ENCODE results near the gene NPAS3. TPM values are rescaled to one million over a fixed set of nuclear protein-coding genes. Genes with fewer than 3 reads are reported as not detected.

The NPAS3 gene
- total RNA-seq, 2 experiments from 2014 or later = not detected

DNA sequence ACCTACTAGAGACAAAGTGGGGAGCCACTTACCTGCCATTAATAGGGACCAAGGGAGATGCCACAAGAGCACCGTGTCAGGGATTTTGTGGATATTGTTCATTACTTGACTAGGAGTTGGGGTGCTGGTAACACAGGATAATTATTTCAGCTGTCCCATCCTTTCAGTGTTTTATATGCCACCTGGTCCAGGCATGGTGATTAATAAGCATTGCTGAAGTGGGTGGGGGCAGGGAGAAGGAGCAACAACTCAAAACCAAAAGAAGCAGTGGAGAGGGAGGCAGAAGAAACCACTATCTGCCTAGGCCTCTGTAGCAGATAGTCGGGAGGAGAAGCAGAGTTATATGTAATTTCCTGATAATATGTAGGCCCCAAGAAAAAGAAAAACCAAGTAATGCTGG lies 184.6 kb downstream of the NPAS3 start:
- ATAC-seq (no peak), DNase-seq (no peak)
- Mint-ChIP-seq H3K27me3 (no peaks in the 10 kb centered on the region), H3K4me3 (no peak overlapping the region), H3K36me3 (ENCODE audit: low read depth) (no peaks in the 10 kb centered on the region), H3K4me1 (ENCODE audit: low read depth) (no peaks in the 10 kb centered on the region), H3K27ac (no peak overlapping the region), H3K9me3 (no peaks in the 10 kb centered on the region)
- POLR2A ChIA-PET = no interaction called here
- TF ChIP-seq, protein P1, sequence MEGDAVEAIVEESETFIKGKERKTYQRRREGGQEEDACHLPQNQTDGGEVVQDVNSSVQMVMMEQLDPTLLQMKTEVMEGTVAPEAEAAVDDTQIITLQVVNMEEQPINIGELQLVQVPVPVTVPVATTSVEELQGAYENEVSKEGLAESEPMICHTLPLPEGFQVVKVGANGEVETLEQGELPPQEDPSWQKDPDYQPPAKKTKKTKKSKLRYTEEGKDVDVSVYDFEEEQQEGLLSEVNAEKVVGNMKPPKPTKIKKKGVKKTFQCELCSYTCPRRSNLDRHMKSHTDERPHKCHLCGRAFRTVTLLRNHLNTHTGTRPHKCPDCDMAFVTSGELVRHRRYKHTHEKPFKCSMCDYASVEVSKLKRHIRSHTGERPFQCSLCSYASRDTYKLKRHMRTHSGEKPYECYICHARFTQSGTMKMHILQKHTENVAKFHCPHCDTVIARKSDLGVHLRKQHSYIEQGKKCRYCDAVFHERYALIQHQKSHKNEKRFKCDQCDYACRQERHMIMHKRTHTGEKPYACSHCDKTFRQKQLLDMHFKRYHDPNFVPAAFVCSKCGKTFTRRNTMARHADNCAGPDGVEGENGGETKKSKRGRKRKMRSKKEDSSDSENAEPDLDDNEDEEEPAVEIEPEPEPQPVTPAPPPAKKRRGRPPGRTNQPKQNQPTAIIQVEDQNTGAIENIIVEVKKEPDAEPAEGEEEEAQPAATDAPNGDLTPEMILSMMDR (IDR thresholded peaks at IDR 0.05) = no peak
- intact Hi-C loops (cut with micrococcal nuclease) = no loop called here
- CTCF ChIA-PET = no interaction called here

- Mint-ChIP-seq H3K36me3 (ENCODE audit: low read depth) (no peaks in the 10 kb centered on the region), H3K27me3 (no peaks in the 10 kb centered on the region), H3K4me1 (ENCODE audit: low read depth) (no peaks in the 10 kb centered on the region), H3K4me3 (no peak overlapping the region), H3K27ac (no peak overlapping the region), H3K9me3 (no peaks in the 10 kb centered on the region)
- DNase-seq = no peak
- intact Hi-C loops (cut with micrococcal nuclease) = no loop called here
- CTCF ChIA-PET = no interaction called here
- TF ChIP-seq, protein P1 (IDR thresholded peaks at IDR 0.05) = no peak
- ATAC-seq = no peak
- POLR2A ChIA-PET = no interaction called here
These were observed 187.8 kb downstream of the NPAS3 start for GRCh38 chr14:33126433-33126832.

DNA sequence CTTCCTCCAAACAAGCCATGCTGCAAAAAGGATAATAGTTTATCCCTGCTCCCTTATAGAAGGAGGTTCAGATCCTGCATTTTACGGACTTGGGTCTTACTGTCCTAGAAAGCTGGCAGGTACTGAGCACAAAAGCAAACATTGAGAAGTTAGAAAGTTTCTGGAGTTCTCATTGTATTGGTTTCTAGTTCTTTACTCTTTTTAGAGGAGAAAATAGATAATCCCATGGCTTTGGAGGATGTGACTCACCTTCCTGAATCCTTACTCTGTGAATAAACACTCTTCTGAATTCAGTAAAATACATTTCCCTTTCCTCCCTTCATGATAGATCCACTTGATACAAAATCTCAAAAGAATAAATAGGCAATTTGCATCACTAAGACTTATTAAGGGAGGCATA lies 188.9 kb downstream of the NPAS3 start:
- Mint-ChIP-seq H3K4me3 (no peak overlapping the region), H3K36me3 (ENCODE audit: low read depth) (no peaks in the 10 kb centered on the region), H3K27me3 (no peaks in the 10 kb centered on the region), H3K4me1 (ENCODE audit: low read depth) (no peaks in the 10 kb centered on the region), H3K27ac (no peak overlapping the region), H3K9me3 (peaks cover 1% of the 10 kb centered on the region)
- ChIA-PET POLR2A (no interaction called here), CTCF (no interaction called here)
- ATAC-seq (no peak), DNase-seq (no peak)
- intact Hi-C loops (cut with micrococcal nuclease) = no loop called here
- TF ChIP-seq, protein P1 (IDR thresholded peaks at IDR 0.05) = no peak

- no peaks in the 10 kb centered on the region for H3K36me3 Mint-ChIP-seq (ENCODE audit: low read depth)
These were observed 193.1 kb downstream of the NPAS3 start for GRCh38 chr14:33131801-33132200.

DNA sequence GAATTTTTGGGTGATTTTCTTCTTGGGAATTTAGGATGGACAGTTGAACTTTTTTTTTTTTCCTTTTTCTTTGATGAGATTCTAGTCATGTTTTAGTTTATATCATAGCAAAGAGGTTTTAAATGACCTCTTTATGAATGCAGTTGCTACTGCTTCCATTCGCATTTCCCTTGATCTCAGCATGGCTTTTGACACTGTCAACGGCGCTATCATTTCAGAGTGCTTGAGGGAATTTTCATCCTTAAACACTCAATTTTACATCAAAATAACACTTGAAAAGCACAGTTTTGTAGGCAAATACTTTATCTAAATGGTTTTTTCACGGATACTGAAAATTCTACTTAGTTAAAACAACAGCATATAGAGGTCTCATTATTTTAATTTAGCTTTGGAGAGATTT lies 195.5 kb downstream of the NPAS3 start:
- Mint-ChIP-seq H3K27me3 (no peaks in the 10 kb centered on the region), H3K27ac (no peak overlapping the region), H3K36me3 (ENCODE audit: low read depth) (no peaks in the 10 kb centered on the region), H3K9me3 (peaks cover 1% of the 10 kb centered on the region), H3K4me1 (ENCODE audit: low read depth) (no peaks in the 10 kb centered on the region), H3K4me3 (no peak overlapping the region)
- TF ChIP-seq, protein P1 (IDR thresholded peaks at IDR 0.05) = no peak
- ATAC-seq (no peak), DNase-seq (no peak)
- CTCF ChIA-PET = no interaction called here
- intact Hi-C loops (cut with micrococcal nuclease) = no loop called here
- POLR2A ChIA-PET = no interaction called here

More at GRCh38 chr14:33131801-33132200, 193.1 kb downstream of the NPAS3 start:
- no peak overlapping the region for H3K4me3 Mint-ChIP-seq
- peaks cover 1% of the 10 kb centered on the region for H3K9me3 Mint-ChIP-seq
- no peak overlapping the region for H3K27ac Mint-ChIP-seq
- CTCF ChIA-PET = no interaction called here
- intact Hi-C loops (cut with micrococcal nuclease) = no loop called here
- H3K27me3 Mint-ChIP-seq = no peaks in the 10 kb centered on the region
- no peak for DNase-seq
- TF ChIP-seq, protein P1 (IDR thresholded peaks at IDR 0.05) = no peak
- POLR2A ChIA-PET = no interaction called here
- H3K4me1 Mint-ChIP-seq (ENCODE audit: low read depth) = no peaks in the 10 kb centered on the region
- no peak for ATAC-seq

All from activated CD8-positive, alpha-beta T cell treated with anti-CD3 and anti-CD28 coated beads for 36 hours (primary cell).